K562 (cell line): ENCODE measurements around the gene HEXIM2.

Experiments used
- CTCF ChIP-seq, 3 experiments: IDR thresholded peaks in 2 of 3; conservative IDR thresholded peaks in 1 of 3; 2 replicates each; pipeline ENCODE4 v1.5.1; 2011 to 2012; ENCODE audit warnings: low read length in 3 of 3, mild to moderate bottlenecking in 3 of 3, control low read depth in 2 of 3, improper control_type of control experiment in 1 of 3, inconsistent platforms in 1 of 3, low read depth in 1 of 3, mixed read lengths in 1 of 3, moderate library complexity in 1 of 3; ENCODE audit not compliant: insufficient read depth in 2 of 3
- JUND ChIP-seq, 2 experiments: IDR thresholded peaks; 2 replicates in 1 of 2; 3 replicates in 1 of 2; pipeline ENCODE4 v1.6.1; 2011; ENCODE audit warnings: borderline replicate concordance in 2 of 2, low read depth in 2 of 2, low read length in 2 of 2, improper control_type of control experiment in 1 of 2, missing biosample characterization in 1 of 2, missing genetic modification characterization in 1 of 2, missing genetic modification reagents in 1 of 2
- POLR2A ChIP-seq: fragments of 450-650 bp; conservative IDR thresholded peaks from 2 replicates; pipeline ENCODE4 v1.6.1; 2016
- TCF7L2 ChIP-seq: fragments of 150-350 bp; IDR thresholded peaks from 2 replicates; pipeline ENCODE4 v1.6.1; 2016; ENCODE audit warnings: low read depth, mild to moderate bottlenecking, low read length, moderate library complexity

GRCh38 chr17:45143094-45143670 lies 18.5 kb upstream of the HEXIM2 start:
- no peak for TF ChIP-seq TCF7L2
- TF ChIP-seq POLR2A: no peak
- TF ChIP-seq JUND (IDR thresholded peaks at IDR 0.05; ENCODE audit: borderline replicate concordance, low read depth, low read length): no peak
- no peak for TF ChIP-seq JUND (tag; IDR thresholded peaks at IDR 0.05; ENCODE audit: borderline replicate concordance, low read depth, low read length)
- TF ChIP-seq CTCF (IDR thresholded peaks at IDR 0.05 in 2 of 3, conservative IDR thresholded peaks at IDR 0.05 in 1 of 3; ENCODE audit: insufficient read depth in 2 of 3, low read depth in 1 of 3, low read length in 3 of 3): no peak
